ENCODE data around the gene FIP1L1.
"Not testable (repeated sequence)": the region's sequence is repeated elsewhere in the genome, so short reads cannot be mapped to it uniquely, and the experiment has no call there.

The FIP1L1 gene, protein sequence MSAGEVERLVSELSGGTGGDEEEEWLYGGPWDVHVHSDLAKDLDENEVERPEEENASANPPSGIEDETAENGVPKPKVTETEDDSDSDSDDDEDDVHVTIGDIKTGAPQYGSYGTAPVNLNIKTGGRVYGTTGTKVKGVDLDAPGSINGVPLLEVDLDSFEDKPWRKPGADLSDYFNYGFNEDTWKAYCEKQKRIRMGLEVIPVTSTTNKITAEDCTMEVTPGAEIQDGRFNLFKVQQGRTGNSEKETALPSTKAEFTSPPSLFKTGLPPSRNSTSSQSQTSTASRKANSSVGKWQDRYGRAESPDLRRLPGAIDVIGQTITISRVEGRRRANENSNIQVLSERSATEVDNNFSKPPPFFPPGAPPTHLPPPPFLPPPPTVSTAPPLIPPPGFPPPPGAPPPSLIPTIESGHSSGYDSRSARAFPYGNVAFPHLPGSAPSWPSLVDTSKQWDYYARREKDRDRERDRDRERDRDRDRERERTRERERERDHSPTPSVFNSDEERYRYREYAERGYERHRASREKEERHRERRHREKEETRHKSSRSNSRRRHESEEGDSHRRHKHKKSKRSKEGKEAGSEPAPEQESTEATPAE

DNA sequence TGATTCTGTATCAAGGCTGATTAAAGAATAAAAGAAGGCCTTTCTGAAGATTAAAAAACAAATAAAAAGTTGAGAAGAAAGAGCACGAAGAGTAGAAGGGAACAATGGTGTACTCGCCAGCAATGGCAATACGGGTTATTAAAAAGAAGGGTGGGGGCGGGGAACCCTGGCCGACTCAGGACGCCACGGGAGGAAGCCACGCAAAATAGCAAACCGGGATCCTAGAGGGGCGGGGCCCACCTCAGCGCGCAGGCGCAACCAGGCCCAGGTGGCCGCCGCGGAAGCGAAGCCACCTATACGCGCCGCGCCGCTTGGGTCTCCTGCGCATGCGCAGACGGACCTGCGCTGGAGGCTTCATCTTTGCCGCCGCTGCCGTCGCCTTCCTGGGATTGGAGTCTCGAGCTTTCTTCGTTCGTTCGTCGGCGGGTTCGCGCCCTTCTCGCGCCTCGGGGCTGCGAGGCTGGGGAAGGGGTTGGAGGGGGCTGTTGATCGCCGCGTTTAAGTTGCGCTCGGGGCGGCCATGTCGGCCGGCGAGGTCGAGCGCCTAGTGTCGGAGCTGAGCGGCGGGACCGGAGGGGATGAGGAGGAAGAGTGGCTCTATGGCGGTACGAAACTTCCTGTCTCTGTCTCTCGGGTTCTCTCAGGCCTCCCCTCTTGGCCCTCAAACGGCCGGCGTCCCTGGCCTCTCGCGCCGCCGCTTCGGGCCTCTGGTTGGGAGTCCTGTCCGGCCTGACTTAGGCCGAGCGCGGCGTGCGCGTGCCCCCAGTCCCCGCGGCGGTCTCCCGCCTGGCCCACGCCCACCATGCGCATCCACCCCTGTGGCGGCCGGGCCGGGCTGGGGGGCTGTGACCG, at the start of gene FIP1L1:
Gene FIP1L1, plus strand, starts transcription at position 323 of the 852 bp plus-strand sequence. Its CDS starts 198 bp downstream, at position 521.
- DNase-seq (ENCODE audit: low read depth): peak; percentile 28

DNA sequence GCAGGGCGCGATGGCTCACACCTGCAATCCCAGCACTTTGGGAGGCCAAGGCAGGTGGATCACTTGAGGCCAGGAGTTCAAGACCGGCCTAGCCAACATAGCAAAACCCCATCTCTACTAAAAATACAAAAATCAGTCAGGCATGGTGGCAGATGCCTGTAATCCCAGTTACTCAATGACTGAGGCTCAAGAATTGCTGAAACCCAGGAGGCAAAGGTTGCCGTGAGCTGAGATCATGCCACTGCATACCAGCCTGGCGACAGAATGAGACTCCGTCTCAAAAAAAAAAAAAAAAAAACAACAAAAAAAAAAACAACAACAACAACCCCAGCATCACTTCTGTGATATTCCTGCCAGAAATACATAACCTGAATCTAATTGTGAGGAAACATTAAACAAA, 42.5 kb upstream of the FIP1L1 start:
- not testable (repeated sequence) for DNase-seq (ENCODE audit: low read depth)

DNA sequence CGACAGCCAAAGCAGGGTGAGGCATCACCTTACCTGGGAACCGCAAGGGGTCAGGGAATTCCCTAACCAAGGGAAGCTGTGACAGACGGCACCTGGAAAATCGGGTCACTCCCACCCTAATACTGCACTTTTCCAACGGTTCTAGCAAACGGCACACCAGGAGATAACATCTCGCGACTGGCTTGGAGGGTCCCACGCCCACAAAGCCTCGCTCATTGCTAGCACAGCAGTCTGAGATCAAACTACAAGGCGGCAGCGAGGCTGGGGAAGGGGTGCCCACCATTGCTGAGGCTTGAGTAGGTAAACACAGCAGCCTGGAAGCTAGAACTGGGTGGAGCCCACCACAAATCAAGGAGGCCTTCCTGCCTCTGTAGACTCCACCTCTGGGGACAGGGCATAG, 37.3 kb upstream of the FIP1L1 start:
- DNase-seq (ENCODE audit: low read depth): not testable (repeated sequence)

DNA sequence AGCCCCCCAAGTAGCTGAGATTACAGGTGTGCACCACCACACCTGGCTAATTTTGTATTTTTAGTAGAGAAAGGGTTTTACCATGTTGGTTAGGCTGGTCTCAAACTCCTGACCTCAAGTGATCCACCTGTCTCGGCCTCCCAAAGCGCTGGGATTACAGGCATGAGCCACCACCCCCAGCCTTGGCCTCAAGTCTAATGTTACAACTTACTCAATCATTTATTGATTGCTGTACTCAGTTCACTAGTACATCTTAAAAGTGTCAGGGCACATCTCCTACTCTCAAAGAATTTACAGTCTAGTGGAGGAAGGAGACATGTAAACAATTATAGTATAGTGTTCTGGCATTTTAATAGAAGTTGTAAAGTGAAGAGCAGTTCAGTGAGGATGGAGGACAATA, 31.0 kb upstream of the FIP1L1 start:
- DNase-seq (ENCODE audit: low read depth): not testable (repeated sequence)

DNA sequence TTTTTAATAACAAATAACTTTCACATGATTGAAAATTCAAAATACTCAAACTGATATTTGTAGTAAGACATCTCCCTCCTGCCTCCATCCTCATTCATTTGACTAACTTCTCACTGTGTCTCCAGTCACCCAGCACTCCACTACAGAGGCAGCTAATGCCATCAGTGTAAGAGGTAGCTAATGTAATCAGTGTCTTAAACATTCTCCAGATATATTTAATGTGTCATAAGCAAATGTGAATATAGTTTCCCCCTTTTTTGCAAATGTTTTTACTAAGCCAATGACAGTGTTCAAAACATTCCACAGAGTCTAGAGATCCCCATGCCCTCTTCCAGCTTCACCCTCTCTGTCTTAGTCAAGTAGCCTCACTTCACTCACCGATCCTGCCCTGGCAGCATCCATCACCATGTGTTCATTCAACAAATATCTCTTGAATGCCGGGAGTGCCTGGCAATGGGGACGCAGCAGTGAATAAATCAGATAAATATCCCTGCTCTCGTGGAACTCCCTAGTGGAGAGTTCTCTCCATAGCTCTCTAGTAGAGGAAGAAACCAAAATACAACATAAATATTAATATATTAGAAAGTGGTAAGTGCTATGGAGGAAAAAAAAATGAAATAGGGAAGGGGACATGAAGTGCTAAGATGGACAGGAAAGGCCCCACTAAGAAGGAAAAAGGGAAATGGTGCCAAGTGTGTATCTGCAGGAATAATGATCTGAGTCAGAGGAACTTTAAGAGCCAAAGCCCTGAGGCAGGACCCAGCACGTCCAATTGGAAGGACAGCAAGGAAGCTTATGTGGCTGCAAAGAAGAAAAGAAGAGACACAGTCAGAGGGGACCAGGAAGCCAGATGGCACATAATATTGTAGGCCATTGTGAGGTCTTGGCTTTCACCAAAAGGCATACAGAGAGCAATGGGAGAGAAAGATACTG, 30.3 kb upstream of the FIP1L1 start:
- no peak for DNase-seq (ENCODE audit: low read depth)

DNA sequence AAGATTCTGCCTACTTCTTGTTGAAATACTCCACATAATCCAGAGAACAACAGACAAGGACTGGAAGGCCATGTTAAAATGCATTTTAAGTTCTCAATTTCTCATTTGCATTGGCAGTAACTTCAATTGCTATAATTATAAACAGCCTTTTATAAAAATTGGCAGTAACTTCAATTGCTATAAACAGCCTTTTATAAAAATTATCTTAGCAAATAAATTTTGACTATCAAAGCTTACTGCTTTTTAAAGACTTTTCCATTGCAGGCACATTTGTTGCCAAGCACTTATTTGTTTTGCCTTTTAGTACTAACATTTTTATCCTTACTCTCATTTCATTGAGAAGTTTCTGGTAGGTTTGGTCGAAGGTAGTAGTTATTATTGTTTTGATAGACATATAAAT, 29.4 kb upstream of the FIP1L1 start:
- no peak for DNase-seq (ENCODE audit: low read depth)

DNA sequence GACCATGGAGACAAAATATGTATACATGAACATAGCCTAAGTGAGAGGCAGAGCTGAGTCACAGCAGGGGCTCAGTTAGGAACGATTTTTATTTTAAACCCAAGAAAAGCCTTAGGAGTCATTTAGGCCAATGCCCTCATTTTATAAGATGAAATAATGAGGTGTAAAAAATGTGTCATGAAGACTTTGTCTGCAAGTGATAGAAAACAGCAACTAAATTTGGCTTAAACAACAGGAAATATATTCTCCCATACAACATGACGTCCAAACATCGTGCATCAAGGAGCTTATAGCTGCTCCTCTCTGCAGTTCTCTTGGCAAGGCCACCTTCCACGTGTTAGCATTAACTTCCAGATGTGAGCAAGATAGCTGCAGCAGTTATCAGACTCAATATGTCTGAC, 28.4 kb upstream of the FIP1L1 start:
- DNase-seq (ENCODE audit: low read depth): no peak

DNA sequence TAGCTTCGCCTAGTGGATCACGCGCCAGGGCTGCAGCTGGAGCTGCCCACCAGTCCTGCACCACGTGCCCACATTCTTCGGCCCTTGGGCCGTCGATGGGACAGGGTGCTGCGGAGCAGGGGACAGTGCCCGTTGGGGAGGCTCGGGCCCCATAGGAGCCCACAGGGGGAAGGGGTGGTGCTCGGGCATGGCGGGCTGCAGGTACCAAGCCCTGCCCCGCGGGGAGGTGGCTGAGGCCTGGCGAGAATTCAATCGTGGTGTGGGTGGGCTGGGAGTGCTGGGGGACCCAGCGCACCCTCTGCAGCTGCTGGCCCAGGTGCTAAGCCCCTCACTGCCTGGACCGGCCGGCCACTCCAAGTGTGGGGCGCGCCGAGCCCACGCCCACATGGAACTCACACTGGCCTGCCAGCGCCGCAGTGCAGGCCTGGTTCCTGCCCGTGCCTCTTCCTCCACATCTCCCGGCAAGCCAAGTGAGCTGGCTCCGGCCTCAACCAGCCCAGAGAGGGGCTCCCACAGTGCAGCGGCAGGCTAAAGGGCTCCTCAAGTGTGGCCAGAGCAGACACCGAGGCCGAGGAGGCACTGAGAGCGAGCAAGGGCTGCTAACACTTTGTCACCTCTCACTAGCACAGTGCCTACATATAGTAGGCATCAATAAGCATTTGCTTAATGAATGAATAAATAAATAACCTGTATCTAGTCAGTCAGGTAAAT, 23.3 kb upstream of the FIP1L1 start:
- DNase-seq (ENCODE audit: low read depth): no peak

DNA sequence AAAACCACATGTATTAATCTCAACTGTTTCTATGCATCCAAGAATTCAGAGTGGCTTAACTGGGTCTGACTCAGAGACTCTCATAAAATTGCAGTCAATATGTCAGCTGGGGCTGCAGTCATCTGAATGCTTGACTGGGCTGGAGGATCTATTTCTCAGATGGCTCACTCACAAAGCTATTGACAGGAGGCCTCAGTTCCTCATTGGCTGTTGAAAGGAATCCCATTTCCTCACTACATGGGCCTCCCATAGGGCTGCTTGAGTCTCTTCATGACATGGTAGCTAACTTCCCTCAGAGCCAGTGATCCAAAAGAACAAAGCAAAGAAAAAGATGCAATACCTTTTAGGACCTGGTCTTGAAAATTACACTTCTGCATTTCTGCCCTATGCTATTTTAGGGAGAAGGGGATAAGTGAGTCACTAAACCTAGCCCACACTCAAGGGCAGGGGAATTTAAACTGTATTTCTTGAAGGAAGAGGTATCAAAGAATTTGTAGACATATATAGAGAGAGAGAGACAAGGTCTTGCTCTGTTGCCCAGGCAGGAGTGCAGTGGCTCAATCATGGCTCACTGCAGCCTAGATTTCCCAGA, 21.4 kb upstream of the FIP1L1 start:
- no peak for DNase-seq (ENCODE audit: low read depth)

DNA sequence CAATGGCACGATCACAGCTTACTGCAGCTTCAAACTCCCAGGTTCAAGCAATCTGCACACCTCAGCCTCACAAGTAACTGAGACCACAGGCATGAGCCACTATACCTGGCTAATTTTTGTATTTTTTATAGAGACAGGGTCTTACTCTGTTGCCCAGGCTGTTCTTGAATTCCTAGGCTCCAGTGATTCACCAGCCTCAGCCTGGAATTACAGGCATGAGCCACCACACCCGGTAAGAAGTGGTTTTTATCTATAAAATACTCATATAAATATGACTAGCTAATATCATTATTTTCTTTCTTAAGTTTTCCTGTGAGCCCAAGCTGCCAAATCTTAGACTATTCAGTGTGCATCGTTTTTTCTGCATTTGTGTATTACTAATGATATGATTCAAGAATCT, 16.0 kb upstream of the FIP1L1 start:
- no peak for DNase-seq (ENCODE audit: low read depth)

DNA sequence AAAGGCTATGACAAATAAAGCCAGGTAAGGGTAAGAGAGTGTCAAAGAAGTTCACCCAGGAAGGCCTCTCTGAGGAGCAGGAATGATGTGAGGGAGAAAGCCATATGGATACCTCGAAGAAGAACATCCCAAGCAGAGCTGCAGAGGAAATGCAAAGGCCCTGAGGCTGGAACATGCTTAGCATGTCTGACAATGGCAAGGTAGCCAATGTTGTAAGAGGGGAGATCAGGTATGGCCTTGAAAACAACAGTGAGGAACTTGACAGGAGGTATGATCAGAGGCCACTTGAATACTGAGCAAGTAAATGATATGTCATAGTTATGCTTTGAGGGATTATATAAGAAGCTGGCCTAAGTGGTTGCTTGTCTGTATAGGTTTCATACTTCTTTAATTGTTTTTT, 15.3 kb upstream of the FIP1L1 start:
- DNase-seq (ENCODE audit: low read depth): no peak

DNA sequence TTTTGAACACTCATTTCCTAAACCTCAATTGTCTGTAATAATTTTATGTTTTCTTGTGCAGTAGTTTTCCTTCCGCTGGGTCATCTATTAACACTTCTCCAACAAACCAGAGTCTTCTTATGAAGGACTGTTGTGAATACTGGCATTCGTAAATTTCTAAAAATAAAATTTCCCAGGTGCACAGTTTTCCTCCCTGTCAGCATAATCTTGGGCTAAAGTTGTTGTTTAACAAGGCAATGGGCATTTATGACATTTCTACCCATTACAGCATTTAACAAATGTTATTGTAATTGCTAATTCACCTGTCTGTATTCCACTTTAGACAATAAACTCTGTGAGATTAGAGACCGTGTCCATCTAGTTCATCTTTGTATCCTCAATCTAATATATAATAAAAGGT, 12.8 kb upstream of the FIP1L1 start:
- DNase-seq (ENCODE audit: low read depth): no peak

DNA sequence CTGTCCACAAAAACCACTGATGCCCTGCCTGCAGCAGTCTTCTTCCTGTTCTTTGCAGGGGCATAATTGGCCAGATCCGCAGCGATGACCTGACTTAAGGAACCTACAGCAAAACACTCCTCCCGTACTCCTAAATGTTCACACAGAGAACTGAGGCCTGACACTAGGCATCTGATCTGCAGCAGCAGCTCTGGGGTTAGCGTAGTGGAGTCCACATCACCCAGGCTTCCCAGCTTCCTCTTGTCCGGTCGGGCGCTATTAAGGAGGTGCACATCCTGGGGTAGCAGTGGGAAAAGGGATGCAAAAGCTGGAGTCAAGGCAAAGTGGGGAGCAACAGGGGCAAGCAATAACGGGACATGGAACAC, 12.3 kb upstream of the FIP1L1 start:
- no peak for DNase-seq (ENCODE audit: low read depth)

DNA sequence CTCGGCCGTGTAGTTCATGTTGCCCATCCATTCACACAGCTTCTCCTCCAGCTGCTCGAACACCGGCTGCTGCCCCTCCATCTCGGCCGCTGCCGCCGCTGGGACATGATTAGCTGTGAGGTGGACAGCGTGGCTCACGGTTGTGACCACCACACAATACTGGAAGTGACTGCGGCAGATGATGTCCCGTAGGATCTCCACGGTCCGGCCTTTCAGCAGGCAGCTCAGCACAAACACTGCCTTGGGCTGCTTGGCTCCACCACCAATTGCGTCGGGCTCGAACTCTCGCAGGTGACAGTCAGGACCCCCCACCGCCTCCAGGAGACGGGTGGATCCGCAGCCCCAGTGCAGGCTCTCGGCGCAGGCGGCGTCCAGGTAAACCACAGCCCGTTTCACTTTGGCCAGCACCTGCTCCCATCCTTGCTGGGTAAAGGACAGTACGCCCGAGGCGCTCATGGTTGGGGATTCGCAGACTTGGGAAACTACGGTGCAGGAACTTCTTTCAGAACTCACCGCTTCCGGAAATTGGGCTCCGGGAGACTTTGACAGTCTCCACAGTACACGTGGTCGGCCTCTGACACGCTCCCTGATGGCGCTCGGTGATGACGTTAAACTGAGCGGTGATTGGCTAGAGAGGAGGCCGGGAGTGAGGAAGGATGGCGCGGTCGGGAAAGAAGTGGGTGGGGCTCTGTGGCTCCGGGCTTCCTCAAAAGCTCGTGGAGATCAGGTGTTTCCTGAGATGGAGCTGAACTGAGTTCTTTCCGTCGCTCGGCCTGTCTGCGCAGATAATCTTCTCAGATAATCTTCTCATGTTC, 11.7 kb upstream of the FIP1L1 start, which contains the start of gene SCFD2:
Gene SCFD2, minus strand, starts transcription at position 576 of the 815 bp plus-strand sequence.
- peak; percentile 42 for DNase-seq (ENCODE audit: low read depth)

DNA sequence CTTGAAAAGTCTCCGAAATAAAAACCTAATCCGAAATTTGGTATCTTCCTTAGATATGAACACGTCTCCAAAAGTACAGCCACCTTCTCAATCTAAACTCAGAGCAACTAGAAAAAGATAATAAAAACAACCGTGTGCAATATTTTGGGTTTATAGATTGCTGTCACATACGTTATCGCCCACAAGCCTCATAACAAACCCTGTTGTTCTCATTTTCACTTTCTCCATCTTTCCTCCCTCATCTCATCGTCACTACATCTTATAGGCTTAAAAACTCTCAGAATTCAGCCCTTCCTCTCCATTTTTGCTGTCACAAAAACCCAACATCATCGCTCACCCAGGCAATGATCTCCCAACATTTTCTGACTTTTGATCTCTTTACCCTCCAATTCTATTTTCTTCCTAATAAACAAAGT, 11.1 kb upstream of the FIP1L1 start:
- no peak for DNase-seq (ENCODE audit: low read depth)

DNA sequence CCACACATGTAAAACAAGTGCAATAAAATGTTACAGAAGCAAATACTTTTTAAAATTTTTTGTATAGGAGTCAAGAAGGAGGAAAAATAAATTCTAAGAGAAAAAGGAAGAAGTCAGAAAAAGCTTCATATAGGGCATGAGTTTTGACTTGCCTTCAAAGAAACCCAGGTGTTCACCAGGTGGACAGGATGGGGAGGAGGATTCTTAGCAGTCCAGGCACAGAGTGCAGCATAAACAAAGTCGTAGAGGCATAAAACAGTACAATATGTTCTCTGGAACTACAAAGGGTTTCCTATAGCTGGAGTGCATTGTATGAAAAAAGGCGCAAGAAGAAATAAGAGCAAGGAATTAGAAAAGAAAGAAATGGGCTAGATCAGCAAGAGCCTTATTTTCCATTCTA, 9.7 kb upstream of the FIP1L1 start:
- DNase-seq (ENCODE audit: low read depth): no peak

DNA sequence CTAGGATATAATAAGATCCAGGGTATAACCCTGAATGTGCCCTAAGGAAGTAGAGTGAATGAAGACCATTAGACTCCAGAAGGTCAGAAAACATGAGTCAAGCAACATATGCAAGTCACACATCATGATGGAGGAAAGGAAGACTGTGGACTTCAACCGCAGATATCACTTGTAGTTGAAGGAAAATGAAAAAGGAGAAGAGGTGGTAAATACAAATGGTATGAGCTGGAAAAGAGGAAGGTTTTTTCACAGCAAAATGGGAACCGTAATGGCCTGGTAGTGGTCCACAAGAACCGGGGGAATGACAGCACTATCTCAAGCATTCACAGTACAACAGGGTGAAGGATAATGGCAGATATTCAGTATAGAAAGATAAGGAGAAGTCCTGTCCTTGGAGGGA, 6.4 kb upstream of the FIP1L1 start:
- no peak for DNase-seq (ENCODE audit: low read depth)

DNA sequence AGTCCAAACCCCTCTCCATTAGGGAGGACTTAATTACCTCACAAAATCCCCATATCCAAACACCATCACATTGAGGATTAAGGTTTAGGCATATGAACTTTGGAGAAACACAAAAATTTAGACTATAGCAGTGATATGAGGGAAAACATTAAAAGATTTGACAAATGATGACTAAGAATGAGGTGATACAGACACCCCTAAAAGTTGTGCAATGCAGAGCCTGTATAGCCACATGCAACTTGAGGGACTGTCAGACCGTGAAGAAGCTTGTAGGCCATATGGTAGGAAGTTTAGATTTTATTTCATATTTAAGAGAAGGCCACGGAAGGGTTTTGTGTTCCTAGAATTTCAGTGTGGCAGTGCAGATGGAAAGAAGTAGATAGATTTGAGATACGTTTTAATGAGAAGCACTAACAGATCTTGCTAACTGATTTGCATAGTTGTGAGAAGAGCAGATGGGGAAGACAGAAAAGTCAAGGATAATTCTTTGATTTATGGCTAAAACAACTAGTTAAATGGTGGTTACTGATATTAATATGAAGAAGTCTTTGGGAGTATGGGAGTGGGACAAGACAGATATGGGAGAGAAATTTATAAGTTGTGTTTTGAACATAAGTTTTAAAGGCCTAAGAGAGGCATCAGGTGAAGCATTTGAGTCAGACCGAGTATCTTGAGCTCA, 5.5 kb upstream of the FIP1L1 start:
- no peak for DNase-seq (ENCODE audit: low read depth)

DNA sequence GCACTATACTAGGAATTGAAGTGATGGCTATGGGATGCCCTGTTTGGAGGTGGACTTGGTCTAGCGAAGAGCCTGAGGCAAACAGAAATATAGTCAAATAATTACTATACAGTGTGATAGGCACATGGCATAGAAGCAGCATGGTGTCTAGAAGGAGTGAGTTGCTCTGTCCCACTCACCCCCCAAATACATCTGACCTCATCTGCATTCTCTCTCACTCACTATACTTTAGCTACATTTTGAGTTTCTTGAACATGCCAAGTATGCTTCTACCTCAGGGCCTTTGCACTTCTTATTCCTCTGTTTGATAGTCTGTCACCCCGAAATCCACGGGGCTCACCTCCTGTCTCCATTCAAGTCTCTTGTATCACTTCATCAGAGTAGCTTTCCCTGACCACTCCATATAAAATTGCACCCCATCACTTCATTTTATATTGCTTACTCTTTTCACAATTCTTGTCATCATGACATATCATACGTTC, 2.6 kb upstream of the FIP1L1 start:
- no peak for DNase-seq (ENCODE audit: low read depth)
